Suprapubic skin (tissue), 4 donors: ENCODE measurements around the gene FRMD8. TPM values are rescaled to one million over a fixed set of nuclear protein-coding genes. Genes with fewer than 3 reads are reported as not detected.

Experiments
- DNase-seq, 2 donors: peaks; one replicate each; pipeline ENCODE4 v3.0.0-alpha.2; 2019; ENCODE audit warnings: low spot score in 2 of 2
- H3K27ac ChIP-seq: fragments of 200-600 bp; sonication (generic); one replicate; pipeline ENCODE4 v1.5.1; 2019
- H3K27me3 ChIP-seq: fragments of 200-600 bp; sonication (generic); one replicate; pipeline ENCODE4 v1.5.1; 2019
- H3K36me3 ChIP-seq: fragments of 200-600 bp; sonication (generic); one replicate; pipeline ENCODE4 v1.5.1; 2019
- H3K4me1 ChIP-seq: fragments of 200-600 bp; sonication (generic); one replicate; pipeline ENCODE4 v1.5.1; 2019
- H3K4me3 ChIP-seq: fragments of 200-600 bp; sonication (generic); one replicate; pipeline ENCODE4 v1.5.1; 2019; ENCODE audit warnings: mild to moderate bottlenecking
- H3K9me3 ChIP-seq: fragments of 200-600 bp; sonication (generic); one replicate; pipeline ENCODE4 v1.5.1; 2019
- CTCF ChIP-seq, 2 donors: fragments of 200-600 bp in 1 of 2; fragments of 450-650 bp in 1 of 2; sonication (generic) in 1 of 2; IDR thresholded peaks; one replicate each; pipeline ENCODE4 v1.5.1; 2016 to 2019; ENCODE audit warnings: antibody characterized with exemption in 2 of 2, mild to moderate bottlenecking in 1 of 2, moderate library complexity in 1 of 2
- EP300 ChIP-seq: sonication (generic); formaldehyde crosslinking; IDR thresholded peaks from one replicate; pipeline ENCODE4 v1.6.1; 2017; ENCODE audit warnings: antibody characterized with exemption
- POLR2A ChIP-seq, 2 donors: fragments of 450-650 bp; IDR thresholded peaks; one replicate each; pipeline ENCODE4 v1.6.1; 2017; ENCODE audit warnings: antibody characterized with exemption in 2 of 2, mild to moderate bottlenecking in 2 of 2, moderate library complexity in 2 of 2
- POLR2AphosphoS5 ChIP-seq, 3 donors: sonication (generic); formaldehyde crosslinking; IDR thresholded peaks; one replicate each; pipeline ENCODE4 v1.6.1; 2017; ENCODE audit warnings: antibody characterized with exemption in 3 of 3
- WGBS: methylation state at CpG from one replicate; pipeline ENCODE4 v1.1.5; 2018; 5-methylcytosine and 5-hydroxymethylcytosine counted together
- total RNA-seq, 4 donors: library from RNA; depleted of rRNA; stranded (reverse); fragments of >200 nt; gene quantifications; one replicate each; pipeline ENCODE4 v1.1.0, GENCODE V29; 2016

The FRMD8 gene
- total RNA-seq, 4 donors from 2014 or later, result 56.2 to 107 (median 81.5) TPM

- peak in 1 of 2 donors; percentile 44 for DNase-seq
- no peaks in the 10 kb centered on the region for H3K9me3 ChIP-seq
- H3K4me3 ChIP-seq, result no peak overlapping the region
- H3K27me3 ChIP-seq, result no peaks in the 10 kb centered on the region
- no peak overlapping the region for H3K27ac ChIP-seq
- peaks cover 45% of the 10 kb centered on the region for H3K36me3 ChIP-seq
- H3K4me1 ChIP-seq, result peaks cover 96% of the 10 kb centered on the region
- TF ChIP-seq POLR2A (IDR thresholded peaks at IDR 0.05) (no peak), POLR2AphosphoS5 (IDR thresholded peaks at IDR 0.05) (no peak), EP300 (no peak), CTCF (IDR thresholded peaks at IDR 0.05) (no peak)
- 83% methylated on average over 2 of the region's 2 CpGs for WGBS
Observed at GRCh38 chr11:65433657-65434056, 47.2 kb downstream of the FRMD8 start.

GRCh38 chr11:65434057-65434666, 47.7 kb downstream of the FRMD8 start:
- Histone ChIP-seq H3K27me3 (no peaks in the 10 kb centered on the region), H3K4me1 (peaks cover 96% of the 10 kb centered on the region), H3K4me3 (no peak overlapping the region), H3K36me3 (peaks cover 48% of the 10 kb centered on the region), H3K9me3 (no peaks in the 10 kb centered on the region), H3K27ac (peak overlapping the region; percentile 14)
- WGBS, result 44% methylated on average over 6 of the region's 6 CpGs
- no peak for DNase-seq
- TF ChIP-seq POLR2AphosphoS5 (IDR thresholded peaks at IDR 0.05) (no peak), EP300 (no peak), POLR2A (IDR thresholded peaks at IDR 0.05) (no peak), CTCF (IDR thresholded peaks at IDR 0.05) (no peak)

- H3K9me3 ChIP-seq, result no peaks in the 10 kb centered on the region
- H3K27ac ChIP-seq, result peak overlapping the region; percentile 14
- H3K4me3 ChIP-seq, result no peak overlapping the region
- no peak for DNase-seq
- TF ChIP-seq EP300, result no peak
- no peak for TF ChIP-seq CTCF (IDR thresholded peaks at IDR 0.05)
- TF ChIP-seq POLR2AphosphoS5 (IDR thresholded peaks at IDR 0.05), result no peak
- TF ChIP-seq POLR2A (IDR thresholded peaks at IDR 0.05), result no peak
- H3K4me1 ChIP-seq, result peaks cover 96% of the 10 kb centered on the region
- no peaks in the 10 kb centered on the region for H3K27me3 ChIP-seq
- H3K36me3 ChIP-seq, result peaks cover 54% of the 10 kb centered on the region
- 86% methylated on average over 5 of the region's 5 CpGs for WGBS
Observed at GRCh38 chr11:65434667-65435410, 48.4 kb downstream of the FRMD8 start.

GRCh38 chr11:65435411-65435931, 49.0 kb downstream of the FRMD8 start:
- H3K4me1 ChIP-seq, result peaks cover 96% of the 10 kb centered on the region
- H3K4me3 ChIP-seq, result no peak overlapping the region
- no peaks in the 10 kb centered on the region for H3K9me3 ChIP-seq
- TF ChIP-seq POLR2AphosphoS5 (IDR thresholded peaks at IDR 0.05) (no peak), CTCF (IDR thresholded peaks at IDR 0.05) (no peak), POLR2A (IDR thresholded peaks at IDR 0.05) (peak in 1 of 2 donors; percentile 3), EP300 (no peak)
- no peak overlapping the region for H3K27ac ChIP-seq
- H3K36me3 ChIP-seq, result peaks cover 54% of the 10 kb centered on the region
- peak in 1 of 2 donors; percentile 70 for DNase-seq
- 71% methylated on average over 9 of the region's 9 CpGs for WGBS
- no peaks in the 10 kb centered on the region for H3K27me3 ChIP-seq

GRCh38 chr11:65435981-65436411, 49.6 kb downstream of the FRMD8 start:
- no peaks in the 10 kb centered on the region for H3K9me3 ChIP-seq
- peaks cover 54% of the 10 kb centered on the region for H3K36me3 ChIP-seq
- WGBS, result 91% methylated on average over 8 of the region's 8 CpGs
- peak; percentile 61 to 62 for DNase-seq
- H3K4me3 ChIP-seq, result no peak overlapping the region
- TF ChIP-seq CTCF (IDR thresholded peaks at IDR 0.05) (no peak), POLR2AphosphoS5 (IDR thresholded peaks at IDR 0.05) (peak in 1 of 3 donors; percentile 30)
- H3K27me3 ChIP-seq, result no peaks in the 10 kb centered on the region
- H3K4me1 ChIP-seq, result peaks cover 96% of the 10 kb centered on the region
- H3K27ac ChIP-seq, result peak overlapping the region; percentile 11
